K562 (cell line): ENCODE measurements around the gene OR51S1. TPM values are rescaled to one million over a fixed set of nuclear protein-coding genes. Genes with fewer than 3 reads are reported as not detected.

Experiments
- ARID1B ChIP-seq: fragments of 450-650 bp; IDR thresholded peaks from 2 replicates; pipeline ENCODE4 v1.6.1; 2016; ENCODE audit warnings: antibody characterized with exemption, mild to moderate bottlenecking, inconsistent platforms
- ARNT ChIP-seq, 2 experiments: fragments of 450-650 bp; IDR thresholded peaks; 2 replicates each; pipeline ENCODE4 v1.6.1; 2016; ENCODE audit warnings: mild to moderate bottlenecking in 1 of 2
- CHD1 ChIP-seq: fragments of 200-600 bp; sonication (generic); IDR thresholded peaks from one replicate; pipeline ENCODE4 v1.6.1; 2012; ENCODE audit warnings: mild to moderate bottlenecking, moderate library complexity, low read length, inconsistent platforms
- DPF2 ChIP-seq: fragments of 450-650 bp; IDR thresholded peaks from 2 replicates; pipeline ENCODE4 v1.6.1; 2016
- EP300 ChIP-seq: IDR thresholded peaks from 2 replicates; pipeline ENCODE4 v1.6.1; 2012; ENCODE audit warnings: low read length, improper control_type of control experiment
- FOSL1 ChIP-seq: fragments of 200-800 bp; sonication (Bioruptor generic); conservative IDR thresholded peaks from 2 replicates; pipeline ENCODE4 v1.6.1; 2016; ENCODE audit warnings: missing genetic modification characterization, missing compliant biosample characterization
- JUND ChIP-seq, 2 experiments: IDR thresholded peaks; 2 replicates in 1 of 2; 3 replicates in 1 of 2; pipeline ENCODE4 v1.6.1; 2011; ENCODE audit warnings: borderline replicate concordance in 2 of 2, low read depth in 2 of 2, low read length in 2 of 2, improper control_type of control experiment in 1 of 2, missing biosample characterization in 1 of 2, missing genetic modification characterization in 1 of 2, missing genetic modification reagents in 1 of 2
- KHSRP ChIP-seq: fragments of 450-650 bp; IDR thresholded peaks from 2 replicates; pipeline ENCODE4 v1.6.1; 2017
- NFE2 ChIP-seq: IDR thresholded peaks from 2 replicates; pipeline ENCODE4 v1.6.1; 2014; ENCODE audit warnings: antibody characterized with exemption, low read depth
- NFIC ChIP-seq: fragments of 450-650 bp; IDR thresholded peaks from 2 replicates; pipeline ENCODE4 v1.6.1; 2017; ENCODE audit warnings: mild to moderate bottlenecking, inconsistent platforms
- NFRKB ChIP-seq: fragments of 450-650 bp; IDR thresholded peaks from 2 replicates; pipeline ENCODE4 v1.6.1; 2016; ENCODE audit warnings: low read depth
- NR1H2 ChIP-seq: sonication (generic); formaldehyde crosslinking; IDR thresholded peaks from 2 replicates; pipeline ENCODE4 v1.4.0; 2020; ENCODE audit warnings: mild to moderate bottlenecking, missing genetic modification reagents
- POLR3A ChIP-seq: IDR thresholded peaks from 2 replicates; pipeline ENCODE4 v1.6.1; 2011; ENCODE audit warnings: borderline replicate concordance, mild to moderate bottlenecking, moderate library complexity; ENCODE audit not compliant: insufficient read length, insufficient read depth; ENCODE audit errors: extremely low read depth
- RB1 ChIP-seq: fragments of 450-650 bp; IDR thresholded peaks from 2 replicates; pipeline ENCODE4 v1.6.1; 2017; ENCODE audit warnings: low read depth, mild to moderate bottlenecking
- STAG1 ChIP-seq: sonication (generic); formaldehyde crosslinking; IDR thresholded peaks from 2 replicates; pipeline ENCODE4 v1.5.0; 2020; ENCODE audit warnings: missing genetic modification reagents, borderline replicate concordance
- ZC3H8 ChIP-seq: fragments of 450-650 bp; IDR thresholded peaks from 2 replicates; pipeline ENCODE4 v1.6.1; 2017
- ZFPM2 ChIP-seq: fragments of 250-450 bp; sonication (Bioruptor Pico); IDR thresholded peaks from 2 replicates; pipeline ENCODE4 v1.5.1; 2022; ENCODE audit warnings: mild to moderate bottlenecking
- ZNF24 ChIP-seq: fragments of 450-650 bp; IDR thresholded peaks from 2 replicates; pipeline ENCODE4 v1.6.1; 2016
- polyA plus RNA-seq, 8 experiments: library from polyadenylated mRNA; depleted of rRNA in 4 of 8; stranded (reverse) in 5 of 8; unstranded in 3 of 8; fragments of >200 nt; fragmentation: Nextera tagmentation in 2 of 8; fragmentation: Illumina TruSeq in 1 of 8; extraction: Ambion mirVana in 2 of 8; extraction: Trizol in 1 of 8; gene quantifications; 2 replicates each; pipeline versions ENCODE4 v1.2.1 to v1.2.3, GENCODE V29; 2011 to 2014; ENCODE audit warnings: inconsistent platforms in 1 of 8, missing spikeins in 1 of 8
- total RNA-seq, 7 experiments: library from RNA; depleted of rRNA in 6 of 7; stranded (reverse); fragments of >200 nt in 6 of 7; fragmentation: Illumina TruSeq in 2 of 7; extraction: Trizol in 2 of 7; gene quantifications; 2 replicates each; pipeline versions ENCODE4 v1.2.1 to v1.2.3, GENCODE V29; 2011 to 2021; ENCODE audit warnings: low replicate concordance in 1 of 7
- TF ChIP-seq, protein P1 (sequence below), 2 experiments: IDR thresholded peaks; 2 replicates each; pipeline ENCODE4 v1.6.1; 2011; ENCODE audit warnings: borderline replicate concordance in 1 of 2, control low read depth in 1 of 2, low read depth in 1 of 2, low read length in 1 of 2, mild to moderate bottlenecking in 1 of 2, mixed read lengths in 1 of 2, moderate library complexity in 1 of 2; ENCODE audit not compliant: insufficient read depth in 1 of 2, insufficient read length in 1 of 2, poor library complexity in 1 of 2, severe bottlenecking in 1 of 2; ENCODE audit errors: extremely low read depth in 1 of 2
- TF ChIP-seq, protein P2 (sequence below): fragments of 450-650 bp; conservative IDR thresholded peaks from 2 replicates; pipeline ENCODE4 v1.6.1; 2016; ENCODE audit warnings: missing genetic modification characterization, low read depth, mild to moderate bottlenecking, missing compliant biosample characterization, moderate library complexity
- TF ChIP-seq, protein P3 (sequence below): fragments of 250-450 bp; sonication (Bioruptor Pico); IDR thresholded peaks from 2 replicates; pipeline ENCODE4 v1.4.0; 2020; ENCODE audit warnings: mild to moderate bottlenecking
- TF ChIP-seq, protein P4 (sequence below): IDR thresholded peaks from 3 replicates; pipeline ENCODE4 v1.6.1; 2011; ENCODE audit warnings: borderline replicate concordance, mild to moderate bottlenecking; ENCODE audit not compliant: insufficient read length, insufficient read depth
- TF ChIP-seq, protein P5 (sequence below): fragments of 250-450 bp; sonication (Bioruptor Pico); IDR thresholded peaks from 2 replicates; pipeline ENCODE4 v1.5.0; 2021

The OR51S1 gene
- total and polyA plus RNA-seq, 9 of the 15 experiments (the other 6 are each of a cell fraction or from before 2014, with no cell fraction given) = not detected

DNA sequence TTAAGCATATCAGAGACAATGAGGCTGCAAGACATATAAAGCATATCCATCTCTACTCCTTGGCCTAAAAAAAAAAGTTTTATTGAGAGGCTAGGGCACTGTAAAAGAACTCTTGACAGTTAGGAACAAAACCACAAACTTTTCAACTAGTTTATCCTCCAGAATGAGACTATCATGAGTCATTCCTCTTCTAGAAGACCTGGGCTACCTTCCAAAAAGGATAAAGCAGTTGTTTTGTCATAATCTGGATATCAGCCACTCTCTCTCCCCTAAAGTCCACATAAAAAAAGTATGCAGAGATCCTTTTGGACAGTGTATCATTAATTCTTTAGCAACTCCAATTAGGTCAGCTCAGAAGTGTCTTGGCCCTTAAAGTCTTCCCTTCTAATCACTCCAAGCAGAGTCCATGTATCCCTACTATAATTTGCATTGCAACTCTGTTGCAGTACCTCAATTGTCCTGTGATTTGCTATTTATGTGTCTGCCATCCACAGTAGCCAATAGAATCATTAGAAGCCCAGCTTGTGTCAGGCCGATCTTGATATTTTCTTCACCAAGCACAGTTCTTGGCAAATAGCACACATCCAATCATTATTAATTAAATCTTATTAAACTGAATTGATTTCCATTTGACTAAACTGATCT lies 43.1 kb upstream of the OR51S1 start (continued):
- TF ChIP-seq ARNT (IDR thresholded peaks at IDR 0.05) = peak in 1 of 2 experiments; percentile 99; a peak in 2 of 4 replicates
- TF ChIP-seq, protein P1, sequence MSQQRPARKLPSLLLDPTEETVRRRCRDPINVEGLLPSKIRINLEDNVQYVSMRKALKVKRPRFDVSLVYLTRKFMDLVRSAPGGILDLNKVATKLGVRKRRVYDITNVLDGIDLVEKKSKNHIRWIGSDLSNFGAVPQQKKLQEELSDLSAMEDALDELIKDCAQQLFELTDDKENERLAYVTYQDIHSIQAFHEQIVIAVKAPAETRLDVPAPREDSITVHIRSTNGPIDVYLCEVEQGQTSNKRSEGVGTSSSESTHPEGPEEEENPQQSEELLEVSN (IDR thresholded peaks at IDR 0.05; ENCODE audit: borderline replicate concordance in 1 of 2, extremely low read depth in 1 of 2, insufficient read depth in 1 of 2, insufficient read length in 1 of 2, low read depth in 1 of 2, low read length in 1 of 2, poor library complexity in 1 of 2, severe bottlenecking in 1 of 2) = no peak
- TF ChIP-seq ZFPM2 (CRISPR knock-in tag) = no peak
- TF ChIP-seq EP300 = 0 out of 2 replicates have a peak, but pooled peaks have one; percentile 22
- TF ChIP-seq NFRKB = no peak
- no peak for TF ChIP-seq NR1H2 (CRISPR knock-in tag)
- TF ChIP-seq, protein P2, sequence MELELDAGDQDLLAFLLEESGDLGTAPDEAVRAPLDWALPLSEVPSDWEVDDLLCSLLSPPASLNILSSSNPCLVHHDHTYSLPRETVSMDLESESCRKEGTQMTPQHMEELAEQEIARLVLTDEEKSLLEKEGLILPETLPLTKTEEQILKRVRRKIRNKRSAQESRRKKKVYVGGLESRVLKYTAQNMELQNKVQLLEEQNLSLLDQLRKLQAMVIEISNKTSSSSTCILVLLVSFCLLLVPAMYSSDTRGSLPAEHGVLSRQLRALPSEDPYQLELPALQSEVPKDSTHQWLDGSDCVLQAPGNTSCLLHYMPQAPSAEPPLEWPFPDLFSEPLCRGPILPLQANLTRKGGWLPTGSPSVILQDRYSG (tag) = no peak
- no peak for TF ChIP-seq CHD1
- no peak for TF ChIP-seq STAG1 (CRISPR knock-in tag)
- no peak for TF ChIP-seq POLR3A
- TF ChIP-seq ARID1B = peak; percentile 44; the same call in 1 of the 2 replicates
- no peak for TF ChIP-seq RB1
- TF ChIP-seq DPF2 = peak; percentile 28; the same call in 1 of the 2 replicates
- TF ChIP-seq, protein P3, sequence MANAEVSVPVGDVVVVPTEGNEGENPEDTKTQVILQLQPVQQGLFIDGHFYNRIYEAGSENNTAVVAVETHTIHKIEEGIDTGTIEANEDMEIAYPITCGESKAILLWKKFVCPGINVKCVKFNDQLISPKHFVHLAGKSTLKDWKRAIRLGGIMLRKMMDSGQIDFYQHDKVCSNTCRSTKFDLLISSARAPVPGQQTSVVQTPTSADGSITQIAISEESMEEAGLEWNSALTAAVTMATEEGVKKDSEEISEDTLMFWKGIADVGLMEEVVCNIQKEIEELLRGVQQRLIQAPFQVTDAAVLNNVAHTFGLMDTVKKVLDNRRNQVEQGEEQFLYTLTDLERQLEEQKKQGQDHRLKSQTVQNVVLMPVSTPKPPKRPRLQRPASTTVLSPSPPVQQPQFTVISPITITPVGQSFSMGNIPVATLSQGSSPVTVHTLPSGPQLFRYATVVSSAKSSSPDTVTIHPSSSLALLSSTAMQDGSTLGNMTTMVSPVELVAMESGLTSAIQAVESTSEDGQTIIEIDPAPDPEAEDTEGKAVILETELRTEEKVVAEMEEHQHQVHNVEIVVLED (CRISPR knock-in tag) = no peak
- TF ChIP-seq NFIC = peak; percentile 75
- TF ChIP-seq, protein P4, sequence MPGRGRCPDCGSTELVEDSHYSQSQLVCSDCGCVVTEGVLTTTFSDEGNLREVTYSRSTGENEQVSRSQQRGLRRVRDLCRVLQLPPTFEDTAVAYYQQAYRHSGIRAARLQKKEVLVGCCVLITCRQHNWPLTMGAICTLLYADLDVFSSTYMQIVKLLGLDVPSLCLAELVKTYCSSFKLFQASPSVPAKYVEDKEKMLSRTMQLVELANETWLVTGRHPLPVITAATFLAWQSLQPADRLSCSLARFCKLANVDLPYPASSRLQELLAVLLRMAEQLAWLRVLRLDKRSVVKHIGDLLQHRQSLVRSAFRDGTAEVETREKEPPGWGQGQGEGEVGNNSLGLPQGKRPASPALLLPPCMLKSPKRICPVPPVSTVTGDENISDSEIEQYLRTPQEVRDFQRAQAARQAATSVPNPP = no peak
- TF ChIP-seq FOSL1 (tag) = peak; percentile 97
- peak; percentile 65 for TF ChIP-seq JUND (IDR thresholded peaks at IDR 0.05; ENCODE audit: borderline replicate concordance, low read depth, low read length)
- TF ChIP-seq JUND (tag; IDR thresholded peaks at IDR 0.05; ENCODE audit: borderline replicate concordance, low read depth, low read length) = peak; percentile 86; the same call in 1 of the 3 replicates
- TF ChIP-seq KHSRP = no peak
- TF ChIP-seq, protein P5, sequence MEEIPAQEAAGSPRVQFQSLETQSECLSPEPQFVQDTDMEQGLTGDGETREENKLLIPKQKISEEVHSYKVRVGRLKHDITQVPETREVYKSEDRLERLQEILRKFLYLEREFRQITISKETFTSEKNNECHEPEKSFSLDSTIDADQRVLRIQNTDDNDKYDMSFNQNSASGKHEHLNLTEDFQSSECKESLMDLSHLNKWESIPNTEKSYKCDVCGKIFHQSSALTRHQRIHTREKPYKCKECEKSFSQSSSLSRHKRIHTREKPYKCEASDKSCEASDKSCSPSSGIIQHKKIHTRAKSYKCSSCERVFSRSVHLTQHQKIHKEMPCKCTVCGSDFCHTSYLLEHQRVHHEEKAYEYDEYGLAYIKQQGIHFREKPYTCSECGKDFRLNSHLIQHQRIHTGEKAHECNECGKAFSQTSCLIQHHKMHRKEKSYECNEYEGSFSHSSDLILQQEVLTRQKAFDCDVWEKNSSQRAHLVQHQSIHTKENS (CRISPR knock-in tag) = no peak
- peak; percentile 44; the same call in 1 of the 2 replicates for TF ChIP-seq NFE2
- TF ChIP-seq ZNF24 = peak; percentile 49; the same call in 1 of the 2 replicates
- TF ChIP-seq ZC3H8 = no peak
